HG03280 (cell line): ENCODE results near the gene PHLDA3.

Experiments
- ATAC-seq: cut with Tn5 transposase; IDR thresholded peaks from one replicate; pipeline ENCODE4 v1.9.1; 2021; ENCODE audit warnings: mild to moderate bottlenecking, moderate library complexity; ENCODE audit not compliant: unreplicated experiment

Gene PHLDA3

DNA sequence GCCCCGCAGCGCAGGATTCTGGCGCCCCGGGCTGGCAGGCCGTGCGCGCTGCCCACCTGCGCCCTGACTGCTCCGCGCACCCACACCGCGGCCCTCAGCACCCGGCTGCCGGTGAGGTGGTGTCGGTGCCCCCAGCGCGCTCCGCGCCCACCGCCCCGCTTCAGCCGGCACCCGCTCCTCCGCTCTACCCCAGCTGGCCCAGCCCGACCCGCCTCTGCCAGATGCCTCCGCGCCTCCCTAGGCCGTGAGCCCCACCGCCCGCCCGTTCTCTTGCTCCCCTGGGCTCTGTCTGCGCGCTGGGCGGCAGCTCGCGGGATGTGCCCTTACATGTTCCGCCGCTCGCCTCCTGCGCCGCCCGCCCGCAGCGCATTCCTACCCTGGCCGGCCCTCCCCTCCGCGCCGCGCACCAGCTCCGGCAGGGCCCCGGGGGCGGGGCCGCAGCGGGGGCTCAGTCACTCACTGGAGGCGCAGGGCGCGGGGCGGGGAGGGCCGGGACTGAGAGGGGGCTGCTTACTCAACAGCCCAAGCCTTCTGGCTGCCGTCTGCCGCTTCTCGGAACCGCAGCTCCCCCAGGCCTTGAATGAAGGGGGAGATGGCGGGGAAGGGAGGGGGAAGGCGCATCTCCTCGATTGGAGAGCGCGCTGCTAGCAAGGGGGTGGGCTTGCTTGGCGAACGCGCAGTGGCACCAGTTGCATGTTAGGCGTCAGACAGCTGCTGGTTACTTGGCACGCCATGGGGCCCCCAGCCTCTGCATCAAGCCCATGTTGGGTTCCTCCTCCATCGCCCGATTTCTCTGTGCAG is at the start of gene PHLDA3:
Gene PHLDA3 (minus strand): TSS at position 345 of the 801 bp plus-strand sequence. CDS start 402 bp downstream, outside the sequence.
- ATAC-seq: peak; percentile 73

DNA sequence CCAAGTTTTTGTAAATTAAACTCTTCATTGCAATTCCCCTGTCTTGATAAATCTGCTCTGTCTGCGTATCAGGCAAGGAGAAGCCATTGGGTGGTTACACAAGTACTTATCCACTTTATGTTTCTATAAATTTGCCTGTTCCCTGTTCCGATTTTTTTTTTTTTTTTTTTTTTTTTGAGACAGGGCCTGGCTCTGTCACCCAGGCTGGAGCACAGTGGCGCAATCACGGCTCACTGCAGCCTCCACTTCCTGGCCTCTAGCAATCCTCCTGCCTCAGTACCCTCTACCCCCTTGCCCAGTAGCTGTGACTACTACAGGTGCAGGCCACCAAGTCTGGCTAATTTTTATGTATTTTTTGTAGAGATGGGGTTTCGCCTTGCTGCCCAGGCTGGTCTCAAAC is 49.1 kb upstream of the PHLDA3 start:
- no peak for ATAC-seq

DNA sequence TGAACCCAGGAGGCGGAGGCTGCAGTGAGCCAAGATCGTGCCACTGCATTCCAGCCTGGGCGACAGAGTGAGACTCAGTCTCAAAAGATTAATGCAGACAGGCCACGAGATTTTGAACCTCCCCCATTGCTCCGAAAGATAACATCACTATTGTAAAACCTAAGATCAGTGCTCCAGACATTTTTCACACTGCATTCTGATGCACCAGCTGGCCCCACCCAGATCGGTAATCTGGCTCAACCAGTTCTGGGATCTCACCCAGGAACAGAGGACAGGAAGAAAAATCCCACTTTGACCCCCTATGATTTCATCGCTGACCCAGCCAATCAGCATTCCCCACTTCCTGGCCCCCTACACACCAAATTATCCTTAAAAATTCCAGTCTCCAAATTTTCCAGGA is 48.6 kb upstream of the PHLDA3 start:
- no peak for ATAC-seq

DNA sequence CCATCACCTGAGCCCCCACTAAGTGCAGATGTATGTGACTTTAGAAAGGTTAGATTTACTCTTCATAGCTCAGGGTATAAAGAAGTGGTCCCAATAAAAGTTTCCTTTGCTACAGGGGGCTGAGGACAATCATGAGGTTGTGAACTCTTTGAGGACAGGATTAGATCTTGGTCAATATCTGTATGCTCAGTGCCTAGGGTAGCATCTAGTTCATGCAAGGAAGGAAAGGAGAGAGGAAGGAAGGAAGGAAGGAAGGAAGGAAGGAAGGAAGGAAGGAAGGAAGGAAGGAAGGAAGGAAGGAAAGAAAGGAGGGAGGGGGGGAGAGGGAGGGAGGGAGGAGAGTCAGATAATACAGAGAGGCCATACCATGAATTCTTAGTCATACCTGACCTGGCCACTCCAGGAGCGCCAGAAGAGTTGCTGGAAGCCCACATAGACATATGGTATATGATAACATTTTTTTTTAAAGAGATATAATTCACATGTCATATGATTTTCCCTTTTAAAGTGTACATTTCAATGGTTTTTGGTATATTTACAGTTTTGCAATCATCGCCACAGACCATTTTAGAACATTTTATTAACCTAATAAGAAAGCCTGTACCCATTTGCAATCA is 47.6 kb upstream of the PHLDA3 start:
- ATAC-seq: no peak

DNA sequence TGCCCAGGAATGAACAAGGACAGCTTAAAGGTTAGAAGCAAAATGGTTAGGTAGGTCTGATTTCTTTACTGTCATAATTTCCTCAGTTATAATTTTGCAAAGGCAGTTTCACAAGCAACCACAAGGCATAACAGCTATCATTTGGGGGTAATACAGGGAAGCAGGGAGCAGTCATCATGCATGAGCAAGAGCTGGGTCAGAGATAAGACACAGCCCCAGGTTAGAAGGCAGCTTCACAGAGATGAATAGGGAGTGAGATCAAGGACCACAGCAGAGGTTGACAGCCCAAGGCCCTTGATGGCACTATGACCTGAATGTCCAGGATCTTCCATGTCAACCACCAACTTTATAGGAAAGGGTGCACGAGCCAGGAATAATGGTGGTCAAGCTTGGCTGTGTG is 46.9 kb upstream of the PHLDA3 start:
- ATAC-seq: no peak

DNA sequence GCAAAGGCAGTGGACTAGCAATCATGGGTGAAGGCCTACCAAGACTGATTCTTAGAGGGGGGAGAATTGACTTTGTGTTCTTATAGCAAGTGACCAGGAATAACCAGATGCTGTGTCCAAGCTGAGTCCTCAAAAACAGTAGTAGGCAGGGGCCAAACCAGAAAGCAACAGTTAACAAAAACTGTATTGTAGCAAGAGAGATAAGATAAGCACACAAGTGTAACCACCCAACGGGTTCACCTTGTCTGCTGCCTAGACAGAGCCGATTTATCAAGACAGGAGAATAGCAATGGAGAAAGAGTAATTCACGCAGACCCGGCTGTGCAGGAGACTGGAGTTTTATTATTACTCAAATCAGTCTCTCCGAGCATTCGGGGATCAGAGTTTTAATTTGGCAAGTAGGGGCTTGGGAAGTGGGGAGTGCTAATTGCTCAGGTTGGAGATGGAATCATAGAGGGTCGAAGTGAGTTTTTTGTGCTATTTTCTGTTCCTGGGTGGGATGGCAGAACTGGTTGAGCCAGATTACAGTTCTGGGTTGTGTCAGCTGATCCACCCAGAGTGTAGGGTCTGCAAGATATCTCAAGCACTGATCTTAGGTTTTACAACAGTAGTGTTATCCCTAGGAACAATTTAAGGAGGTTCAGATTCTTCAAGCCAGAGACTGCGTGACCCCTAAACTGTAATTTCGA is 46.2 kb upstream of the PHLDA3 start:
- ATAC-seq: no peak

DNA sequence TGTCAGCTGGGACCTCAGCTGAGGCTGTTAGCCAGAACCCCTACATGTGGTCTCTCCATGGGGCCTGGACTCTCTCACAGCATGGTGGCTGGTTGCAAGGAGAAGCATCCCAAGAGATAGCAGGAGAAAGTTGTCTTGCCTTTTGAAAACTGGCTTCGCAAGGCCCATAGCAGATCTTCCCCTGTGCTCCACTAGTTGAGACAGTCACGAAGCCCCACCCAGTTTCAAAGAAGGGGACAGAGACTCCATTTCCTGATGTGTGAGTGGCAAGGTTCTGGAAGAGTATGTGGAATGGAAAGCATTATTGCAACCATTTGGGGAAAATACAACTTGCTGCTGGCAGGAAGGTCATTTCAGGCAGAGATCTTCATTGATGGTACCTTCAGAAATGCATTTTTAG is 45.5 kb upstream of the PHLDA3 start:
- no peak for ATAC-seq

DNA sequence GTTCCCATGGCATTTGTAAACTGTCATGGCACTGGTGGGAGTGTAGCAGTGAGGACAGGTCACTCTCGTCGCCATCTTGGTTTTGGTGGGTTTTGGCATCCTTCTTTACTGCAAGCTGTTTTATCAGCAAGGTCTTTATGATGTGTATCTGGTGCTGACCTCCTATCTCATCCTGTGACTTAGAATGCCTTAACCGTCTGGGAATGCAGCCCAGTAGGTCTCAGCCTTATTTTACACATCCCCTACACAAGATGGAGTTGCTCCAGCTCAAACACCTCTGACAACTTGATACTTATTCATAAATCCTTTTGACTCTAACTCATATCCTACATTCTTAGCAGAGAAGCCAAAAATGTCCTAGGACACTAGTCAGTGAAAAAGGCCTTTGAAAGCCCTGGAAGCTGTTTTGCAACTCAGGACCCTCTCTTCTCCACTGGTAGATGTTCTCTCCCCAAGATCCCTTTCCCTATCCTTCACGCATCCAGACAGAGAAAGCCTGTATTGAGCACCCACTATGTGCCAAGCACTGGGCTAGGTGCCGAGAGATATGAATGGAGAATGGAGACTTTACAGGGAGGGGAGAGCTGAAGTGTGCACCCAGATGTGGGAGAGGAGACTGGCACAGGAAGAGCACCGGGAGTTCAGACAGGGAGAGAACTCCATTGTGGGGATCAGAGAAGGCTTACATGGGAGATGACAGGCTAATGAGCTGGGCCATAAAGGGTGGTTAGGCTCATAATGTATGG is 44.7 kb upstream of the PHLDA3 start:
- no peak for ATAC-seq

DNA sequence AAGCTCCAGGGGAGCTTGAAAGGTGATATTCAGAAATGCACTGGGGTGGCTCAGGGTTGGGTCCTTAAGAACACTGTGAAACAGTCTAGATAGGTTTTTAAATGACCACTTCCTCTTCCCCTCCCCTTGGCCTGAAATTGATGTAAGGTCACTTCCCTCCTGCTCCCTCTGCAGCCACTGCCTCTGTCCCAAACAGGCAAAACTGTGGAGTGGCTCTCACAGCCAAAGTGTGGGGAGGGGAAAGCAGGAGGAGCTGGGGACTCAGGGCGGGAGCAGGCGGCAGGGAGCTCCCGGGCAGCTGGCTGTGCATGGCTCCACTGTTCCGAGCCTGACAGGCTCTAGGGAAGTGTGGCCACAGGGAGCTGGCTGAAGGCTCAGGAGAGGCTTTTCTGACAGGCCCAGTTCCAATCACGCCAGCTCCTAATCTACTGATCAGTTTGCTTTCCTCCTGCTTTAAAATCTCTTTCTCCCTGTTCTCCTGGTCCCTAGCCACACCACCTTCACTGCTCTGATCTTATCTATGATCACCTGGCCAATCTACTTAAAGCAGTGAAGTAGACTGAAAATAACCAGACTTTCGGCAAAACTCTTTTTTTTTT is 43.1 kb upstream of the PHLDA3 start:
- ATAC-seq: no peak

DNA sequence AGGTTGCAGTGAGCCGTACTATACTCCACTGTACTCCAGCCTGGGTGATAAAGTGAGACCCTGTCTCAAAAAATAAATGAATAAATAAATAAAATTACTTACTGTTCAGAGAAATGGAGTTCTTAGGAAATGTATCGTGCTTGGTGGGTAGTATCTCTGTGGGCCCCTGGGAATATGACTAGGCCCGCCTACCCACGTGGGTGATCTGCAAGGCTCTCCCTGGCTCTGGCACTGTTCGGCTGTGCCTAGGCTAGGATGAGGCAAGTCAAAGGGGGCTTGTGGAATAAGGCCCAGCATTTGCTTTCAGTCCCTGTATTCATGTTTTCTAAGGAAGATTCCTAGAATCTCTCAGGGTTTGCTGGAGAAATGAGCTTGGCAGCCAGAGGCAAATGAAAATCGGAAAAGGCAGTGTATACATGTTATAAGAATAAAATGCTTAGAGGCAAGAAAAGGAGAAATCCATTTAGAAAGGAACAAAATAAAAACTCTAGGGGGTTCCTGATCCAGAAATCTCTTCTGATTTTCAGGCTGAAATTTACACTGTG is 42.5 kb upstream of the PHLDA3 start:
- no peak for ATAC-seq

DNA sequence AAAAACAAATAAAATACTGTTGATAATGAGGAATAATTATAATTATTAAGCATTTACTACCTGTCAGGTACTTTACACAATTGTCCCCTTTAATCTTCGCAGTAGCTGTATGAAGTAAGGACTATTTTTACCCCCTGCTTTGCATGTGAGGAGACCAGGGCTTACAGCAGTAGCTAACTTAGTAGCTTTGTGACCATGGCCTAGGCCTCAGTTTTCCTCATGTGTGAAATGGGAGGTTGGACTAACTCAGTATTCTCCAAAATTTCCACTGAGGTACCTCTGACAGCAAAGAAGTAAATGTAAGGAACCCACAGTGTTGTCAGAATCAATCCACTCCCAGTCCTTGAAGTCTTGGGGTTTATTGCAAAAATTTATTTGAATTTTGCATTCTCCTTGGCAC is 41.7 kb upstream of the PHLDA3 start:
- ATAC-seq: no peak

DNA sequence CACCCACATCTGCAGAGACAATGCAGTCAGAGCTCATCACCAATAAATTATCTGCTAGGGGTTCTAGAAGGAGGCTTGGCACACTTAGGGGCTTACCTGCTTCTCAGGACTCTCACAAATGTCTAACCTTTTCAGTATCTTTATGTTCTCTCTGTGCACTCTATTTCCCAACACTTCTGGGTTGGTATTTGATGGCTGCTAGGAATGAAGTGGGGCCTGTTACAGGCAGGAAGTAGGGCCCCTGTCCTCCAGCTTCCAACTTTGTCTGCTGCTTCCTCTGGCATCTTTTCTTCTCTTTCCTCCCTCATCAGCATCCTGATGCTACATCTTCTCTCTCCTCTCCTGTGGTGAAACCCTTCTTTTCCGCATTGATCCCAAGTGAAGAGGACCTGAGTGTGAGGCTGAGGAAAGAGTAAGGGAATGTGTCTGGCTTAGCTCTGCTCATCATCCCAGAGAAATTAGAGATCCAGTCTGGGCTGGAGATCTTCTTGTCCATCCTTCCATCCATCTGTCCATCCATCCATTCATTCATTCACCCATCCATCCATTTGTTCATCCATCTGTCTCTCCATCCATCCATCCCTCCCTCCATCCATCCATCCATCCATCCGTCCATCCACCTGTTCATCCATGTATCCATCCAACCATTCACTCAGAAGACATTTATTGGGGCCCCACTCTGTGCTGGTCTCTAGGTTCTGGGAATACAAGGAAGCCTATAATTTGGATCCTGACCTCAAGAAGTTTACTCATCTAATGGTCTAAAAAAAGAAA is 40.8 kb upstream of the PHLDA3 start:
- no peak for ATAC-seq

DNA sequence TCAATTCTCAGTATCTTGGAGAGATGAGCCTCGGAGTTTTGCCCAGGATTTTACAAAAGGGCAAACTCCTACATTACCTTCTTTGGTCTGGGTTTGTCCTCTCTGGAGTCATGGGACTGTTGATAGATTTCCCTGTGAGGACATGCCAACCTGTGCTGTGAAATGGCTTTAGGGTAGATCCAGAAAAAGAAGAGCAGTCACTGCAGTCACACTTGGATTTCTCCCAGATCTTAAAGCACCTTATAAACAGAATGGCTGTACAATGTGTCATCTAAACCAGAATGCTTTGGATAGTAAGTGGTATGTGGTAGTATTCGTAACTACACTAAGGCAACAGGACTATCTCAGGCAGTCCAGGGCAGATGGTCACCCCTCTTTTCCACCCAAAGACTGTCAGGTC is 39.8 kb upstream of the PHLDA3 start:
- ATAC-seq: no peak

DNA sequence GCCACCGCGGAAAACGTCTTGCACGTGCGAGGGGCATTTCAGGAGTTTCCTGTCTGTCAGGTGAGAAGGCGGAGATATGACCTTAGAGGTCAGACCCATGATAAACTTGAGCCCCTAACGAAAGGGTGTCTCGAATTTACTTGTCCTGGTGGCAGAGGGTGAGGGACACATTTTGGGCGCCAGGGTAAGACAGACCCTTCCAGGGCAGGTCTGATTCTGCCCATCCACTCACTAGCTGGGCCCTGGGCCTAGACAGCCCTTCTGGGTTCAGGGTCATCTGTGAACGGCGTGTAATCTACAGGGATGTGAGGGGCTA is 38.3 kb upstream of the PHLDA3 start:
- ATAC-seq: peak; percentile 10

DNA sequence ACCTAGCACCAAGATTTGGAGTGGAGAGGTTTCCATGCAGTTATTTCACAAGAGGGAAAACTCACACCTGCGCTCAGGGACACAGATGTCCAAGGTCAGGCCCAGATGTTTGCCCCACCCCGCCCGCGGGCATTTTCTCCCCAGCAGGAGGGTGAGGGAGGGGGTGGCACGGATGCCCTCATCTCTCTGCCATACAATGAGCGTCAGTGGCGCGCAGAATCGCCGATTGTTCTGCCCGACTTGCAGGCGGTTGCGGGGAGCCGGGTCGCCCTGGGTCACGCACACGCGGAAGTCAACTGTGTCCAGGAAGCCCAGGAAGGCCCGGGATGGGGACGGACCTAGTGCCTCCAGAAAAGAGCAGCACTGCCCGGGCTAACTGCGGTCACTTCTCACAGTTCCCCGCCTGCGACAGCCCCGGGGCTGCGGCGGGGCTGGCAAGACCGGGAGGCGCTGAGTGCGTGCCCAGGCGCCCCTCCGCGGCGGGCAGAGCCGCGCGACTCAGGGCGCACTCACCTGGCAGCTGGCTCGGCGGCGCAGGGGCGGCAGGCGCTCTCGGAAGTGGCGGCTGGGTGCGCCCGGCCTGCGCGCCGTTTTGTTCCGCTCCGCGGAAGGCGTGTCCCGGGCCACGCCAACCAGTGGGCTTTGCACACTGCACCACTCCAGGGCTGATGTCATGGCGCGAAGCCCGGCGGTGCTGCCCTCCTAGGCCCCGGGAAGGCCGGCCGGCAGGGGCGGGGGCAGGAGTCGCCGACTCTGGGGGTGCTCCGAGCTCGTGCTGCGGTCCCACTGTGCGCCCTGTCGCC is 37.8 kb upstream of the PHLDA3 start, which contains the start of gene CSRP1:
Gene CSRP1 (minus strand): TSS at position 567 of the 803 bp plus-strand sequence. CDS start 10,820 bp downstream, outside the sequence.
- peak; percentile 94 for ATAC-seq

DNA sequence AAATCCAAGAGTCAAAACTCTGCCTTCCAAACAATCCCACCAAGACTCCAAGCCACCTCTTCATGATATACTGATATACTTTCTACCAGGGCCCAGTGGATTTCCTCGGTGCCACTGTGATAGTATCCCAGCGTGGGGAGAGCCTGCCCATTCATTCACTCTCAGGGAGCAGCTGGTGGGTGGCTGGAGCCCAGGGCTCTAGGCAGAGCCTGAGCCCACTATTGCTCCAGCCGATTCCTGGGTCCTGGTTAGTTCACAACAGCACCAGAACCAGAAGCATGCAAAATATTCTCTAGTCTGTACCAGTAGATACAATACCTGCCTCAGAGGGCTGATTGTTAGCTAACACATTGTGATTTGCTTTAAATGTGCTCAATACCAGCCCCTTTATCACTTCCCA is 37.1 kb upstream of the PHLDA3 start:
- ATAC-seq: no peak

DNA sequence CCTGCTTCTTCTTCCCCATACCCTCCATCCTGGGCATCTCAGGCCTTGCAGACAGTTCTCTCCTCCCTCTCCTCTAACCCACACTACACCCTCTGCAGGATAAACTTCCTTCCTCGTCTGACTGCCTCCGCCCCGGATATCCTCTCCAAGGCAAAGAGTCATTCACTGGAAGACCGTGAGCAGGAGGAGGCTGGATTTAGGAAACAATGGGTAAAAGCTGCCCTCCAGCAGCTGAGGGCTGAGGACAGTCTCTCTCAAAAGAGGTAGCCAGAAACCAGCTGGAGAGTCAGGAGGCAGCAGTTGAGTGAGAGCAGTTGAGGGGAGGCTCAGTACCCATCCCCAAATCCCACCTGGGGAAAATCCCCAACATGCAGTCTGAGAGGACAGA is 36.5 kb upstream of the PHLDA3 start:
- no peak for ATAC-seq

DNA sequence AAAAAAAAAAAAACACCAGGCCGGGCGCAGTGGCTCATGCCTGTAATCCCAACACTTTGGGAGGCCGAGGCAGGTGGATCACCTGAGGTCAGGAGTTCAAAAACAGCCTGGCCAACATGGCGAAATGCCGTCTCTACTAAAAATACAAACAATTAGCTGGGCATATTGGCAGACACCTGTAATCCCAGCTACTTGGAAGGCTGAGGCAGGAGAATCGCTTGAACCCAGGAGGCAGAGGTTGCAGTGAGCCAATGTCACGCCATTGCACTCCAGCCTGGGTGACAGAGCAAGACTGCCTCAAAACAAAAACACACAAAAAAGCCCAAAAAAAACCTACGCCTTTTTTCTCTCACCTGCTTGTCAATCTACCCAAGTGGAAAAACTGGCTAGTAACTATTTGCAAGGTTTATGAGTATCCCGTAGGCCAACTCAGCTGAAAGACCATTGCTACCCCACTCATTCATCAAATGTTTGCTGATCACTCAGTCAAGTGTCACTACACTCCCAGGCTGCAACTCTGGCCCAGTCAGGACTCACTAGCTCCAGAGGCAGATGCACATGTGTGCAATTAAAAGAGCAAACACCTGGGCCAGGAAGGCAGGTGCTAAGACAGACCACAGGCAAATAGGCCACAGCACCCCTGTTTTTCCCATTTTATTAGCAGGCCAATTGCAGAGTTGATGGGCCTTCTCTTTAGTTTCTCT is 36.0 kb upstream of the PHLDA3 start:
- no peak for ATAC-seq
